ENCODE results near the gene STK4. TPM values are rescaled to one million over a fixed set of nuclear protein-coding genes. Genes with fewer than 3 reads are reported as not detected.

Gene STK4
- total and polyA plus RNA-seq, 2 donors (not counting 3 experiments of a cell fraction or from before 2014, with no cell fraction given), result 9.1 to 29.6 TPM

DNA sequence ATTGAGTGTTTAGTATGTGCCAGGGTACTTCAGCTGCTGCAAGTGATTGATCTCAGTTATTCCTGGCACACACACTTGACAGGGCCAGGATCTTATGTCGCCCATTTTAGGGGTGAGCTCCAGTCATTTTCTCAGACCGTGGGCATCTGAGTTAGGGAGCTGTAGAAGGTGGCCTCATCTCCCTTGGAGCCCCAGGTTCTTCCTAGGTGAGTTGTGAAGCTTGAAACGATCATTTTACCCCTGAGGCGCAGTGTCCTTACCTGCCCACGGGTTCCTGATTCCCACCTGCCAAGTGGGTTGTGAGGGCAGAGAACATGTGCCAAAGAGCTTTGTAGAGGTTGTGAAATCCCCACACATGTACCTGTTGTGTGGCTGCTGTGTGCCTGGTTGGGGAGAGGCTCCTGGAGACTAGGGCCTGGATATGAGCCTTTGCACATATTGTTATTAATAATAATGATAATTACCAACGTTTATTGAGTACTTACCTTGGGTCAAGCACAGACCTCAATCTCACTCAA, 135.1 kb downstream of the STK4 start:
- peak overlapping the region; percentile 37 for H2AFZ ChIP-seq (ENCODE audit: low read depth, low read length)
- dilution Hi-C loops (cut with MboI; ENCODE audit: extremely low pct_ligation_motif_present, low sequenced_read_pairs) (no loop called here), intact Hi-C loops (cut with micrococcal nuclease) (no loop called here)
- no peaks in the 10 kb centered on the region for H4K20me1 ChIP-seq (replicated peaks; ENCODE audit: control insufficient read depth, extremely low read depth, insufficient read depth, low read length)
- H3K4me2 ChIP-seq (ENCODE audit: insufficient read depth, low read length), result peak overlapping the region; percentile 19
- H3K27me3 ChIP-seq (ENCODE audit: control insufficient read depth in 2 of 2, insufficient read depth in 2 of 2, low read length in 2 of 2), result peaks cover 21 to 29% of the 10 kb centered on the region in 2 experiments
- no TSS peak for BruUV-seq (replicated peaks)
- TF ChIP-seq JUN (IDR thresholded peaks at IDR 0.05; ENCODE audit: borderline replicate concordance, insufficient read depth, insufficient read length, low read depth) (no peak), POLR2AphosphoS5 (IDR thresholded peaks at IDR 0.05; ENCODE audit: insufficient read depth, low read depth, low read length) (no peak), MYC (IDR thresholded peaks at IDR 0.05; ENCODE audit: low read depth, low read length) (no peak), GATA2 (IDR thresholded peaks at IDR 0.05; ENCODE audit: insufficient read depth, insufficient read length, low read depth, low read length) (no peak), FOS (IDR thresholded peaks at IDR 0.05; ENCODE audit: borderline replicate concordance, insufficient read depth, low read length) (no peak), EZH2 (IDR thresholded peaks at IDR 0.05; ENCODE audit: borderline replicate concordance, low read depth, low read length, severe bottlenecking) (no peak), POLR2A (IDR thresholded peaks at IDR 0.05; ENCODE audit: low read depth, low read length) (no peak)
- TF ChIP-seq, protein P1, sequence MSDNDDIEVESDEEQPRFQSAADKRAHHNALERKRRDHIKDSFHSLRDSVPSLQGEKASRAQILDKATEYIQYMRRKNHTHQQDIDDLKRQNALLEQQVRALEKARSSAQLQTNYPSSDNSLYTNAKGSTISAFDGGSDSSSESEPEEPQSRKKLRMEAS (IDR thresholded peaks at IDR 0.05; ENCODE audit: insufficient read depth, insufficient read length), result no peak
- TF ChIP-seq, protein P2, sequence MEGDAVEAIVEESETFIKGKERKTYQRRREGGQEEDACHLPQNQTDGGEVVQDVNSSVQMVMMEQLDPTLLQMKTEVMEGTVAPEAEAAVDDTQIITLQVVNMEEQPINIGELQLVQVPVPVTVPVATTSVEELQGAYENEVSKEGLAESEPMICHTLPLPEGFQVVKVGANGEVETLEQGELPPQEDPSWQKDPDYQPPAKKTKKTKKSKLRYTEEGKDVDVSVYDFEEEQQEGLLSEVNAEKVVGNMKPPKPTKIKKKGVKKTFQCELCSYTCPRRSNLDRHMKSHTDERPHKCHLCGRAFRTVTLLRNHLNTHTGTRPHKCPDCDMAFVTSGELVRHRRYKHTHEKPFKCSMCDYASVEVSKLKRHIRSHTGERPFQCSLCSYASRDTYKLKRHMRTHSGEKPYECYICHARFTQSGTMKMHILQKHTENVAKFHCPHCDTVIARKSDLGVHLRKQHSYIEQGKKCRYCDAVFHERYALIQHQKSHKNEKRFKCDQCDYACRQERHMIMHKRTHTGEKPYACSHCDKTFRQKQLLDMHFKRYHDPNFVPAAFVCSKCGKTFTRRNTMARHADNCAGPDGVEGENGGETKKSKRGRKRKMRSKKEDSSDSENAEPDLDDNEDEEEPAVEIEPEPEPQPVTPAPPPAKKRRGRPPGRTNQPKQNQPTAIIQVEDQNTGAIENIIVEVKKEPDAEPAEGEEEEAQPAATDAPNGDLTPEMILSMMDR (IDR thresholded peaks at IDR 0.05; ENCODE audit: extremely low read depth in 1 of 2, insufficient read depth in 1 of 2, low read depth in 1 of 2, low read length in 2 of 2), result no peak
- peaks cover 3% of the 10 kb centered on the region for H3K4me1 ChIP-seq (ENCODE audit: control insufficient read depth, extremely low read depth, insufficient read depth, low read length)
- POLR2A ChIA-PET, result no interaction called here
- H3K79me2 ChIP-seq (ENCODE audit: control insufficient read depth, insufficient read depth, low read length), result no peaks in the 10 kb centered on the region
- FAIRE-seq (no peak), DNase-seq (ENCODE audit: low read depth, low spot score) (no peak)
- H3K9ac ChIP-seq (replicated peaks; ENCODE audit: extremely low read depth, insufficient read depth, low read length), result no peak overlapping the region
- CTCF ChIA-PET, result interaction anchor here (1.5 to 12.2 kb wide), 5 partner anchors 8 to 670 kb away, joined by 3 to 411 read pairs (median 132); no protein-coding TSS in a partner anchor
- H3K9me1 ChIP-seq (replicated peaks; ENCODE audit: control insufficient read depth, extremely low read depth, insufficient read depth, low read length), result no peaks in the 10 kb centered on the region
- H3K9me3 ChIP-seq (replicated peaks; ENCODE audit: control insufficient read depth, insufficient read depth, low read length), result no peaks in the 10 kb centered on the region
- H3K27ac ChIP-seq (ENCODE audit: insufficient read depth, low read depth, low read length), result no peak overlapping the region
- no peak overlapping the region for H3K4me3 ChIP-seq (replicated peaks in 1 of 3; ENCODE audit: insufficient read depth in 1 of 3, low read depth in 1 of 3, low read length in 3 of 3)
- no peaks in the 10 kb centered on the region for H3K36me3 ChIP-seq (ENCODE audit: control insufficient read depth in 2 of 2, extremely low read depth in 1 of 2, insufficient read depth in 2 of 2, low read length in 2 of 2)

Measured in endothelial cell of umbilical vein (primary cell).